GM12878 (cell line): ENCODE measurements around the gene PPP2R5C. TPM values are rescaled to one million over a fixed set of nuclear protein-coding genes. Genes with fewer than 3 reads are reported as not detected.

Source experiments
- ATAC-seq: fragments of 200-7000 bp; cut with Tn5 transposase; 3 replicates; pipeline ENCODE4 v1.9.1; 2020; ENCODE audit warnings: mild to moderate bottlenecking, moderate library complexity
- BruUV-seq: library from RNA; stranded (reverse); fragments of 400-500 nt; replicated peaks from 2 replicates; lab custom pipeline; 2021; lab: Mats Ljungman, UMichigan
- CTCF ChIA-PET: fragments of 300-600 bp; sonication (Branson Sonifier 250); formaldehyde crosslinking; extraction: SDS; loops from one replicate; lab custom pipeline; 2021; ENCODE audit warnings: inconsistent platforms; lab: Yijun Ruan, JAX
- POLR2A ChIA-PET: fragments of 350-600 bp; formaldehyde crosslinking; extraction: SDS; loops from one replicate; lab custom pipeline; 2021; ENCODE audit warnings: inconsistent platforms; lab: Charles Lee
- RAD21 ChIA-PET: fragments of 300-600 bp; sonication (Branson Sonifier 250); formaldehyde crosslinking; loops from one replicate; lab custom pipeline; 2023; ENCODE audit warnings: antibody characterized with exemption; ENCODE audit not compliant: unreplicated experiment; lab: Charles Lee
- SMC1A ChIA-PET: fragments of 300-600 bp; sonication (Branson Sonifier 250); formaldehyde crosslinking; loops from one replicate; lab custom pipeline; 2023; ENCODE audit not compliant: unreplicated experiment, uncharacterized antibody; lab: Charles Lee
- DNase-seq: peaks from one replicate; pipeline ENCODE4 v3.0.0-alpha.2; 2011; ENCODE audit warnings: low read depth, low spot score
- FAIRE-seq: peaks from 3 replicates; lab custom pipeline; 2011; peaks lifted over from hg19 to GRCh38; lab: Jason Lieb, UNC
- H2AFZ ChIP-seq: 2 replicates; pipeline ENCODE4 v1.6.0; 2011; ENCODE audit warnings: low read depth, low read length, control low read depth; ENCODE audit not compliant: control insufficient read depth
- H3K27ac ChIP-seq: 2 replicates; pipeline ENCODE4 v1.5.1; 2011; ENCODE audit warnings: control low read depth; ENCODE audit not compliant: control insufficient read depth, insufficient read depth
- H3K27me3 ChIP-seq, 2 experiments: replicated peaks in 1 of 2; 2 replicates each; pipeline versions ENCODE4 v1.6.0 to v1.6.1; 2011; ENCODE audit warnings: low read length in 1 of 2; ENCODE audit not compliant: control insufficient read depth in 2 of 2, insufficient read depth in 2 of 2
- H3K36me3 ChIP-seq, 2 experiments: 2 replicates each; pipeline ENCODE4 v1.5.1; 2011; ENCODE audit warnings: low read length in 1 of 2; ENCODE audit not compliant: control insufficient read depth in 2 of 2, insufficient read depth in 2 of 2
- H3K4me1 ChIP-seq: 2 replicates; pipeline ENCODE4 v1.6.1; 2011; ENCODE audit warnings: mild to moderate bottlenecking, low read length, moderate library complexity, mixed read lengths; ENCODE audit not compliant: control insufficient read depth, insufficient read depth
- H3K4me2 ChIP-seq: 2 replicates; pipeline ENCODE4 v1.6.0; 2011; ENCODE audit warnings: control low read depth; ENCODE audit not compliant: control insufficient read depth, insufficient read depth
- H3K4me3 ChIP-seq: fragments of 200-600 bp; sonication (generic); 2 replicates; pipeline ENCODE4 v1.5.1; 2016
- H3K79me2 ChIP-seq: 2 replicates; pipeline ENCODE4 v1.6.0; 2011; ENCODE audit warnings: low read length; ENCODE audit not compliant: control insufficient read depth, insufficient read depth
- H3K9ac ChIP-seq: 2 replicates; pipeline ENCODE4 v1.8.0; 2011; ENCODE audit warnings: low read length, control low read depth, mixed read lengths; ENCODE audit not compliant: control insufficient read depth, insufficient read depth
- H3K9me3 ChIP-seq: replicated peaks from 3 replicates; pipeline ENCODE4 v1.5.1; 2011; ENCODE audit warnings: mild to moderate bottlenecking, low read length; ENCODE audit not compliant: control insufficient read depth, insufficient read depth
- H4K20me1 ChIP-seq: 2 replicates; pipeline ENCODE4 v1.6.0; 2011; ENCODE audit not compliant: control insufficient read depth, insufficient read depth
- CTCF ChIP-seq, 3 experiments: IDR thresholded peaks in 2 of 3; conservative IDR thresholded peaks in 1 of 3; 2 replicates each; pipeline ENCODE4 v1.5.1; 2011; ENCODE audit warnings: low read depth in 3 of 3, low read length in 3 of 3, mild to moderate bottlenecking in 3 of 3, control low read depth in 2 of 3, moderate library complexity in 2 of 3, inconsistent platforms in 1 of 3, mixed read lengths in 1 of 3; ENCODE audit not compliant: control insufficient read depth in 2 of 3, insufficient read depth in 1 of 3; ENCODE audit errors: extremely low read depth in 1 of 3
- EZH2 ChIP-seq: IDR thresholded peaks from 2 replicates; pipeline ENCODE4 v1.6.1; 2012; ENCODE audit warnings: low read depth, mild to moderate bottlenecking, control low read depth, inconsistent platforms, low read length, borderline replicate concordance; ENCODE audit not compliant: control insufficient read depth
- NR2C2 ChIP-seq: IDR thresholded peaks from 2 replicates; pipeline ENCODE4 v1.6.1; 2011; ENCODE audit warnings: borderline replicate concordance, low read depth; ENCODE audit not compliant: control insufficient read depth, insufficient read length
- TCF3 ChIP-seq: IDR thresholded peaks from 2 replicates; pipeline ENCODE4 v1.6.1; 2012; ENCODE audit warnings: low read depth, mild to moderate bottlenecking, low read length, borderline replicate concordance; ENCODE audit not compliant: insufficient read depth
- WGBS: methylation state at CpG from one replicate; pipeline ENCODE4 v1.1.6; 2016; ENCODE audit warnings: low lambda C conversion rate; ENCODE audit not compliant: insufficient replicate concordance, insufficient coverage; ENCODE audit errors: missing lambda C conversion rate; 5-methylcytosine and 5-hydroxymethylcytosine counted together
- in situ Hi-C: fragments of 300-500 bp; cut with MboI; formaldehyde crosslinking; loops from 9 replicates; pipeline ENCODE4 v1.14.3; 2018; ENCODE audit warnings: mixed read lengths
- intact Hi-C: fragments of 100-400 bp; cut with micrococcal nuclease; formaldehyde crosslinking; loops from one replicate; pipeline ENCODE4 v1.14.2; 2022; ENCODE audit not compliant: unreplicated experiment
- polyA plus RNA-seq, 11 experiments: library from polyadenylated mRNA; depleted of rRNA in 4 of 11; unstranded in 6 of 11; stranded (reverse) in 5 of 11; fragments of >200 nt; fragmentation: Nextera tagmentation in 4 of 11; fragmentation: Illumina TruSeq in 1 of 11; extraction: Ambion mirVana in 4 of 11; extraction: Trizol in 1 of 11; gene quantifications; 1 replicate in 1 of 11; 2 replicates in 10 of 11; pipeline versions ENCODE4 v1.2.1 to v1.2.3, GENCODE V29; 2011 to 2016; ENCODE audit warnings: inconsistent platforms in 2 of 11, missing spikeins in 2 of 11, low read depth in 1 of 11
- total RNA-seq, 4 experiments: library from RNA; depleted of rRNA in 3 of 4; stranded (reverse); fragments of >200 nt in 3 of 4; fragmentation: Illumina TruSeq in 1 of 4; extraction: Trizol in 1 of 4; gene quantifications; 2 replicates each; pipeline versions ENCODE4 v1.2.1 to v1.2.3, GENCODE V29; 2013 to 2021

PPP2R5C gene
- total and polyA plus RNA-seq, 10 of the 15 experiments (the other 5 are each of a cell fraction or from before 2014, with no cell fraction given) = 106 to 199 (median 144) TPM

- over 99% methylated on average over 8 of the region's 8 CpGs for WGBS
- no peak for DNase-seq
- Histone ChIP-seq H3K36me3 (peaks cover 12 to 52% of the 10 kb centered on the region in 2 experiments), H3K9me3 (no peaks in the 10 kb centered on the region), H4K20me1 (no peaks in the 10 kb centered on the region), H2AFZ (no peak overlapping the region), H3K4me1 (no peaks in the 10 kb centered on the region), H3K4me3 (no peak overlapping the region), H3K79me2 (no peaks in the 10 kb centered on the region), H3K27me3 (no peaks in the 10 kb centered on the region), H3K27ac (no peak overlapping the region), H3K4me2 (no peak overlapping the region), H3K9ac (no peak overlapping the region)
- RAD21 ChIA-PET = interaction anchor here (0.5 kb wide), 1 partner anchor 67 kb away, joined by 3 read pairs; no protein-coding TSS in a partner anchor
- CTCF ChIA-PET = interaction anchor here (1.3 kb wide), 2 partner anchors 12 to 128 kb away, joined by 4 to 5 read pairs; no protein-coding TSS in a partner anchor
- intact Hi-C loops = no loop called here
- POLR2A ChIA-PET = no interaction called here
- BruUV-seq = no TSS peak
- ATAC-seq = no peak
- TF ChIP-seq CTCF (IDR thresholded peaks at IDR 0.05 in 2 of 3, conservative IDR thresholded peaks at IDR 0.05 in 1 of 3; ENCODE audit: control insufficient read depth in 2 of 3, extremely low read depth in 1 of 3, insufficient read depth in 1 of 3, low read depth in 3 of 3, low read length in 3 of 3) (no peak), EZH2 (no peak), TCF3 (no peak), NR2C2 (no peak)
- SMC1A ChIA-PET = no interaction called here
- no peak for FAIRE-seq
- in situ Hi-C loops = no loop called here
Observed at GRCh38 chr14:101898416-101898815, 136.9 kb downstream of the PPP2R5C start.
